Fibroblast of villous mesenchyme (primary cell): ENCODE data around the gene RBBP4. TPM values are rescaled to one million over a fixed set of nuclear protein-coding genes. Genes with fewer than 3 reads are reported as not detected.
A peak's percentile ranks its signal among the peaks of the same experiment; 100 is the strongest.

Experiments
- DNase-seq: peaks from one replicate; pipeline ENCODE4 v3.0.0-alpha.2; 2010; ENCODE audit warnings: low read depth
- H3K4me3 ChIP-seq: 2 replicates; pipeline ENCODE4 v1.5.1; 2011; ENCODE audit warnings: low read depth, mild to moderate bottlenecking, low read length
- CTCF ChIP-seq: IDR thresholded peaks from 2 replicates; pipeline ENCODE4 v1.5.1; 2012; ENCODE audit warnings: low read depth, mild to moderate bottlenecking, low read length; ENCODE audit not compliant: insufficient read depth
- total RNA-seq: library from RNA; depleted of rRNA; stranded (reverse); fragments of >200 nt; gene quantifications from 2 replicates; pipeline ENCODE4 v1.2.3, GENCODE V29; 2012

RBBP4 gene
- 98.9 and 138 TPM in 2 replicates for total RNA-seq

- H3K4me3 ChIP-seq = peak within 1 kb of the TSS; percentile 92
- DNase-seq = peak; percentile 98
- no peak for TF ChIP-seq CTCF
Measured at GRCh38 chr1:32650752-32651460, at the start of gene RBBP4. TSS of gene RBBP4 (plus strand) at chr1:32651208. CDS start at chr1:32651307, 99 bp downstream.

DNA sequence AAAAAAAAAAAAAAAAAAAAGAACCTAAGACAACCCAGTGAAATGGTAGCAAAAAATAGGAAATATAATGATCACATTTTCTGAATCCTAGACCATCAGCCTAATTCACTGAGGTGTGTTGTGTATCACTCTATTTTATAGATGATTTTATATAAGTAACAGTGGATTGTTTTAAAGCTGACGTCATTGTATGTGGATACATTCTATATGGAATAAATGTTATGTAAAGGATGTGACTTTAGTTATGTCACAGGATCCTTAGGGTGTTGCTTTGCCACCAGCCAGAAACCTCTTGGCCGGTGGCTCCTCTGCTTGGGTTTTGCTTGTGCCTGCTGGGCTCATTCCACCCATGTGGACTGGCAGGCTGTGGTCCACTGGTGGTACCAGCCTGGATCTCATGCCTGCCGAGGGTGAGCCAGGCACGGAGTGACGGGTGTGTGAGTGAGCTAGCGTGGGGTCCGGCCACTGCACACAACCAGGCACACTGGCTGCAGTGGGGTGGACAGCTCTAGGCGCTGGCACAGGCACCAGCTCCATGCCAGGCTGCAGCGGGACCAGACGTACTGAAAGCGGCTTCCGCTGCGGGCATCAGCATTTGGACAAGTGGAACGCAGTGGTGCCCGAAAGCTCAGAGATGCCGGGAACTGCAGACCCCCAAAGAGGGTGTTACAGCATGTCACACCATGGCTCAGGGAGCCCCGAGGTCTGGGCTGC, 45.1 kb upstream of the RBBP4 start:
- DNase-seq = no peak
- no peak overlapping the region for H3K4me3 ChIP-seq
- TF ChIP-seq CTCF = no peak

DNA sequence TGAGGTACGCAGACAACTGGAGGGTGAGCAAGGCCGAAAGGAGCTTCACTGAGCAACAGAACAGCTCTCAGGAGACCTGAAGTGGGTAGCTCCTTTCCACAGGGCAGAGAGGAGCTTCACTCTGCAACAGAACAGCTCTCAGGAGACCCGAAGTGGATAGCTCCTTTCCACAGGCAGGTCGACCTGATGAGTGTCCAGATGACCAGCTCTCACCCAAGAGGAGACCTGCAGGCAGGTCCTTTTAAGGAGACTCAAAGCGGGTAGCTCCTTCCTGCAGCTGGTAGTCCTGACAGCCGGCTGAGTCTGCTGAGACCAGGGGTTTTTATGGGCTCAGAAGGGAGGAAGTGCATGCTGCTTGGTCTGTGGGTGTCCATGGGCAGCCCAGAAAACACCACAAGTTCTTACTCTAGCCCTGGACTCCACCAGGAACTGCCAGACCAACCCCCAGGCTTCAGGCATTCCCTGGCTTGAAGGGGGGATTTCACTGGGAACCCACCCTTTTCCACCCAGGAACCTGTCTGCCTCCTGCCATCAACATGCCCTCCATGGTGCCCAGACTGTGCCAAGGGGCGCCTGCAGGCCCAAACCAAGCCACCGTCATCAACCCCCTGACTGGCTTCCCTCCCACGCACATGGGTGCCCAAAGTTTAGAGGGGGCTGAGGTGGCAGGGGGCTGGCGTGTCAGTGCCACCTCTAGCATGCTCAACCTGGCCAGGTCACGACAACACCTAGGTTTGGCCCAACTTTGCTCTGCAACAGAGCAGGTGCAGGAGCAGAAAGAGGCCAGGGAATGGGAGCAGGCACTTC, 44.2 kb upstream of the RBBP4 start:
- no peak for TF ChIP-seq CTCF
- no peak overlapping the region for H3K4me3 ChIP-seq
- DNase-seq = no peak

GRCh38 chr1:32609180-32609579, 41.8 kb upstream of the RBBP4 start:
- H3K4me3 ChIP-seq = no peak overlapping the region
- TF ChIP-seq CTCF = no peak
- no peak for DNase-seq

DNA sequence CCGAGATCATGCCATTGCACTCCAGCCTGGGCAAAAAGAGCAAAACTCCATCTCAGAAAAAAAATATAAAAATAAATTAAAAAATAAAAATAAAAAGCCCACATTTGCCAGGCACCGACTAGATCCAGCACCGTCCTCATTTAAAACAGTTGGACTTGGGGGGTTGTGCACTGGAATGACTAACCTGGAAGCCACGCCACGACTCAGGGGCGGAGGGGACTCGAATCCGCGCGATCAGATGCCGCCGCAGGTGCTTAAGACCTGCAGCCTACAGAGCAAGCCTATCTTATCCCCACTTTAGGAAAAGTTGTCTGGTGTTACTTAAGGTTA, 39.2 kb upstream of the RBBP4 start:
- no peak for DNase-seq
- no peak for TF ChIP-seq CTCF
- peak overlapping the region; percentile 65 for H3K4me3 ChIP-seq

GRCh38 chr1:32612189-32612881, 38.7 kb upstream of the RBBP4 start:
- peak; percentile 18 for TF ChIP-seq CTCF

More at GRCh38 chr1:32612189-32612881, 38.7 kb upstream of the RBBP4 start:
- peak; percentile 74 for DNase-seq
- H3K4me3 ChIP-seq = peak overlapping the region; percentile 65
